HUES64 (cell line): ENCODE results near the gene GSX2.

Experiments used
- H3K27ac ChIP-seq: 2 replicates; pipeline ENCODE4 v1.7.0; 2013; ENCODE audit warnings: low read depth, low read length, inconsistent platforms
- H3K27me3 ChIP-seq: 2 replicates; pipeline ENCODE4 v1.6.1; 2013; ENCODE audit warnings: mild to moderate bottlenecking, low read length; ENCODE audit not compliant: insufficient read depth
- H3K36me3 ChIP-seq: 2 replicates; pipeline ENCODE4 v1.6.1; 2013; ENCODE audit warnings: mild to moderate bottlenecking, low read length; ENCODE audit not compliant: insufficient read depth
- H3K4me1 ChIP-seq: 2 replicates; pipeline ENCODE4 v1.6.1; 2013; ENCODE audit warnings: mild to moderate bottlenecking, low read length, moderate library complexity; ENCODE audit not compliant: insufficient read depth
- H3K4me3 ChIP-seq: 2 replicates; pipeline ENCODE4 v1.5.1; 2013; ENCODE audit warnings: mild to moderate bottlenecking, low read length, moderate library complexity
- H3K9ac ChIP-seq: 2 replicates; pipeline ENCODE4 v1.6.1; 2013; ENCODE audit warnings: mild to moderate bottlenecking, low read depth, low read length
- H3K9me3 ChIP-seq: 2 replicates; pipeline ENCODE4 v1.6.1; 2013; ENCODE audit warnings: low read depth, low read length; ENCODE audit not compliant: insufficient read depth
- WGBS: fragments of 150-250, 120-280 bp; methylation state at CpG from one replicate; pipeline ENCODE4 v1.1.7; 2013; ENCODE audit warnings: missing lambda C conversion rate; 5-methylcytosine and 5-hydroxymethylcytosine counted together

GSX2 gene

DNA sequence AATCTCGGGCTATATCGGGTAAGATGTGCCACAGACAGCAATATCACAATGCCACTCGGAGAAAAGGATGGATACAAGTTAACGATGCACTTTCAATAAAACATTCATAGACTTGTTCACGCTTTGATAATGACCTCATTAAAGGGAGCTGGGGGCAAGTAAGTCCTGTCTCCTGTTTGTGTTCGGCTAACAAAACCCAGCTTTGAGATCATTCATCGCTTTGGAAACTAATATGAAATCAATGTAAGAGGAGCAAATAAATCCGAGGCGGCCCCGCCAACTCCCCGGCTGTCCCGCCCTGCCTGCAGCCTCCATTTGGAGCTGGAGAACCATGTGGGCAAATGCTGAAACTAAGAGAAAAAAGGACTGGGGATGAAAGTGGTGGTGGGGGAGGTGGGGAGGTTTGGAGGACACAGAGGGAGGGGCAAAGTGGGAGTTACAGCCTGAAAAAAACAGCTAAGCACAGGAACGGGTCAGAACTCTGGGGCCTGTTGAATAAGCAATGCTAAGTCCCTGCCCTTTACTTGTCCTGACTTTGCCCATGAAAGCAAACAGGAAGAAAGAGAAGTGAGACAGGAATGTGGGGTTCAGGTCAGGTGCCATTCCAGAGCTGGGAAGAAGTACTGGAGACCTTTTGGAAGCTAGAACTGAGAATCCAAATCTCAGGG lies 3.5 kb upstream of the GSX2 start:
- 24% methylated on average over 13 of the region's 13 CpGs for WGBS

GRCh38 chr4:54097152-54097551 lies 2.8 kb upstream of the GSX2 start:
- Histone ChIP-seq H3K27ac (no peak overlapping the region), H3K9me3 (no peaks in the 10 kb centered on the region), H3K4me1 (peaks cover 63% of the 10 kb centered on the region), H3K4me3 (no peak overlapping the region), H3K9ac (no peak overlapping the region), H3K36me3 (no peaks in the 10 kb centered on the region), H3K27me3 (peaks cover 100% of the 10 kb centered on the region)
- WGBS = 85% methylated on average over 6 of the region's 6 CpGs

More for the DNA sequence above, 3.5 kb upstream of the GSX2 start:
- peaks cover 63% of the 10 kb centered on the region for H3K4me1 ChIP-seq
- H3K9ac ChIP-seq = no peak overlapping the region
- peaks cover 100% of the 10 kb centered on the region for H3K27me3 ChIP-seq
- H3K9me3 ChIP-seq = no peaks in the 10 kb centered on the region
- H3K36me3 ChIP-seq = no peaks in the 10 kb centered on the region
- H3K4me3 ChIP-seq = peak overlapping the region; percentile 16; the same call in 1 of the 2 replicates
- H3K27ac ChIP-seq = no peak overlapping the region

GRCh38 chr4:54098375-54098774 lies 1.6 kb upstream of the GSX2 start:
- Histone ChIP-seq H3K27ac (no peak overlapping the region), H3K36me3 (no peaks in the 10 kb centered on the region), H3K9ac (no peak overlapping the region), H3K4me1 (peaks cover 63% of the 10 kb centered on the region), H3K9me3 (no peaks in the 10 kb centered on the region), H3K4me3 (no peak overlapping the region), H3K27me3 (peaks cover 100% of the 10 kb centered on the region)
- WGBS = 46% methylated on average over 5 of the region's 5 CpGs

GRCh38 chr4:54099287-54099747 lies 646 bp upstream of the GSX2 start:
- peaks cover 55% of the 10 kb centered on the region for H3K4me1 ChIP-seq
- under 1% methylated on average over 17 of the region's 17 CpGs for WGBS
- H3K9me3 ChIP-seq = no peaks in the 10 kb centered on the region
- peaks cover 100% of the 10 kb centered on the region for H3K27me3 ChIP-seq
- H3K9ac ChIP-seq = no peak overlapping the region
- H3K4me3 ChIP-seq = peak overlapping the region; percentile 38
- no peaks in the 10 kb centered on the region for H3K36me3 ChIP-seq
- no peak overlapping the region for H3K27ac ChIP-seq

GRCh38 chr4:54100595-54101189 lies 729 bp downstream of the GSX2 start:
- peaks cover 100% of the 10 kb centered on the region for H3K27me3 ChIP-seq

DNA sequence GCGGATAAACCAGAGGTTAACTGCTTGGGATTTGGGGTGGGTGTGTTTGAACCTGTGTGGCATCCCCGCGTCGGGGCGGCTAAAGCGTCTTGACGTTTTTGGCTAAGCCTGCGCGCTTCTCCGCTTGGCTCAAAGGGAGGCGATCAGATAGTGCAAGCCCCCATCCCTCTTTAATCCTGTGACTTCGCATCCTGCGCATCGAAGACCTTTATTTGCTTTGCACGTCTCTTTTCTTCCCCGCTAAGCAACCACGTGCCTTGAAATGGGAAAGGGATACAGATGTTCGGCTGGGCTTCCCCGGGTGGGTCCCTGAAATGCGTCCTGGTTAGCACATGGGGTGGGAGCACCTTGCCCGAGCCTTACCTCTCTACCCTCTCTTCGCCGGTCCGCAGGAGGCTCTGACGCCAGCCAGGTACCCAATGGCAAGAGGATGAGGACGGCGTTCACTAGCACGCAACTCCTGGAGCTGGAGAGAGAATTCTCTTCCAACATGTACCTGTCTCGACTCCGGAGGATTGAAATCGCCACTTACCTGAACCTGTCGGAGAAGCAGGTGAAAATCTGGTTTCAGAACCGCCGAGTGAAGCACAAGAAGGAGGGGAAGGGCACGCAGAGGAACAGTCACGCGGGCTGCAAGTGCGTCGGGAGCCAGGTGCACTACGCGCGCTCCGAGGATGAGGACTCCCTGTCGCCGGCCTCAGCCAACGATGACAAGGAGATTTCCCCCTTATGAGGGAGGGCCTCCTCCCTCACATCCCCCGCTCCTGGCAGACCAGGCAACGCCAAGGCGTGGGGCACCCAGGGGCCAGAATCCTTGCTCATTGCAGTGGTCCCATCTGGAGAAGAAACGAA lies 1.5 kb downstream of the GSX2 start:
- Histone ChIP-seq H3K27ac (no peak overlapping the region), H3K9me3 (no peaks in the 10 kb centered on the region), H3K4me1 (peaks cover 38% of the 10 kb centered on the region), H3K36me3 (no peaks in the 10 kb centered on the region), H3K4me3 (0 out of 2 replicates have a peak overlapping the region, but pooled peaks have one; percentile 3), H3K27me3 (peaks cover 100% of the 10 kb centered on the region), H3K9ac (no peak overlapping the region)
- WGBS = under 1% methylated on average over 50 of the region's 50 CpGs

More at GRCh38 chr4:54100595-54101189, 729 bp downstream of the GSX2 start:
- peaks cover 45% of the 10 kb centered on the region for H3K4me1 ChIP-seq
- no peaks in the 10 kb centered on the region for H3K36me3 ChIP-seq
- H3K9ac ChIP-seq = no peak overlapping the region
- WGBS = under 1% methylated on average over 46 of the region's 46 CpGs
- H3K9me3 ChIP-seq = no peaks in the 10 kb centered on the region
- H3K4me3 ChIP-seq = peak overlapping the region; percentile 38; the same call in 1 of the 2 replicates
- no peak overlapping the region for H3K27ac ChIP-seq

DNA sequence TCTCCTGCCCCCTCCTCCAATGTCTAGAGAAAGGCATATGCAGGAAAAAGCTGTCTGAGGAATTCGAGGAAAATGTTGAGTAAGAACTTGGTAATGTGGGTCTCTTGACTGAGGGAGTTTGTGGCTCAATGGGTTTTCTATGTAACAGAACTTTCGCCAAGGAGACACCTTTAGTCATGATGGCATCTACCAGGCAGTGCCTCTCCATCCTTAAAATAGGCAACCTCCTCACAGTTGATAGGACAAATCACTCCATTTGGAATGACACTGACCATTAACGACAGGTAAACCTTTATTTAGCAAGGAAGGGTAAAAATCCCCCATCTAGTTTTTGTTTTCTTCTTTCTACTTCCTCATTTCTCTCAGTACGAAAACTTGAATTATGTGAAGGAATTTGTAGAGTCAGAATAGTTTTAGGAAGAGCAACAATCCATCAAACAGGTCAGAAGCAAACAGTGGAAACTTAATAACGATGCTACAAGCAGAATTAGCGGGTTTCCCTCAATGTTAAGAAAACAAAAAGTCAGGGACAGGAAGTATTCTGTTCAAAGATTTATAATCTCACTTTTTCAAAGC lies 2.7 kb downstream of the GSX2 start:
- H3K27ac ChIP-seq = no peak overlapping the region
- no peaks in the 10 kb centered on the region for H3K36me3 ChIP-seq
- peaks cover 39% of the 10 kb centered on the region for H3K4me1 ChIP-seq
- H3K4me3 ChIP-seq = no peak overlapping the region
- no peak overlapping the region for H3K9ac ChIP-seq
- 10% methylated on average over 6 of the region's 6 CpGs for WGBS
- H3K27me3 ChIP-seq = peaks cover 100% of the 10 kb centered on the region
- no peaks in the 10 kb centered on the region for H3K9me3 ChIP-seq

DNA sequence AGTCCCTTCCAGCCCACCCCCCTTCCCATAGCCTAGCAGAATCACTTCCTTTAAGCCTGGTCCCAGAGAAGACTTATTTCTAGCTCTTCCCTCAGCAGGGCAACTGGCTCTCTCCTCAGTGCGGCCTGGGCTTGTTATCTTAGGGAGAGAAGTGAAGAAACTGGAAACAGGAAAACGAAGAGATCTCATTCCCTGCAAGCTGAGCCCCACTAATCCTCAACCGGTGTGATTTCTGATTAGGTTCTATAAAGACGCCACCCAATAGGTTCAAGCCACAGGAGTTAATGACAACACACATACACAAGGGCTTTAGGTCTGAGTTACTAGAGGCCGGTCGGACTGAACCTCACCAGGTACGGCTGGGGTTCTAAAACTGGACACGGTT lies 3.2 kb downstream of the GSX2 start:
- Histone ChIP-seq H3K4me1 (peaks cover 45% of the 10 kb centered on the region), H3K9me3 (no peaks in the 10 kb centered on the region), H3K27me3 (peaks cover 100% of the 10 kb centered on the region), H3K9ac (no peak overlapping the region), H3K36me3 (no peaks in the 10 kb centered on the region), H3K4me3 (peak overlapping the region; percentile 43), H3K27ac (no peak overlapping the region)
- 4% methylated on average over 8 of the region's 8 CpGs for WGBS

DNA sequence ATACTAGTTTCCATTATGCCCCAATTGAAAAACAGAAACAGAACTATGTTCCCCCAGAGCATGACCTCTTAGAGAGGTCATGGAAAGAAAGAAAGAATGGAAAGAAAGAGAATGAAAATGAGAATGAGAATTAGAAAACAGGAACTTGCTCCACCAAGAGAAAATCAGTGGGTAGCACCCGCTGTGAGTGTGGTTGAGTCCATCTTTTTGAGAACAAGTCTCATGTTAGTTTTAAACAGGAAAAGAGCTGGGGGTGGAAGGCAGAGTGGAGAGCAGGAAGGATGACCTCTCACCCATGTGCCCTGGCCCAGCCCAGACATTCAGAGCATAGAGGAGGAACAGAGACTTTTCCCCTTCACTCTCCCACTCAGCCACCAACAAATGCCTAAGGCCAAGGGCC lies 4.9 kb downstream of the GSX2 start:
- H3K36me3 ChIP-seq = no peaks in the 10 kb centered on the region
- no peak overlapping the region for H3K27ac ChIP-seq
- H3K9ac ChIP-seq = no peak overlapping the region
- peaks cover 100% of the 10 kb centered on the region for H3K27me3 ChIP-seq
- WGBS = 63% methylated on average over 1 of the region's 1 CpG
- H3K4me1 ChIP-seq = peaks cover 42% of the 10 kb centered on the region
- no peak overlapping the region for H3K4me3 ChIP-seq
- H3K9me3 ChIP-seq = no peaks in the 10 kb centered on the region

- Histone ChIP-seq H3K9me3 (no peaks in the 10 kb centered on the region), H3K27me3 (peaks cover 99% of the 10 kb centered on the region), H3K4me3 (peak overlapping the region; percentile 43), H3K9ac (no peak overlapping the region), H3K36me3 (no peaks in the 10 kb centered on the region), H3K27ac (no peak overlapping the region), H3K4me1 (peaks cover 36% of the 10 kb centered on the region)
- 1% methylated on average over 22 of the region's 22 CpGs for WGBS
Observed at GRCh38 chr4:54107951-54108748, 8.2 kb downstream of the GSX2 start.
